ENCODE data around the gene NEBL.

NEBL gene

GRCh38 chr10:20771051-20771450, 126.1 kb downstream of the NEBL start:
- Histone ChIP-seq H2AFZ (ENCODE audit: low read length) (no peak overlapping the region), H3K36me3 (ENCODE audit: insufficient read depth, low read length) (no peaks in the 10 kb centered on the region), H3K4me1 (ENCODE audit: insufficient read depth, low read length, severe bottlenecking) (no peaks in the 10 kb centered on the region), H3K9ac (ENCODE audit: low read length) (no peak overlapping the region), H3K9me3 (ENCODE audit: low read length) (no peaks in the 10 kb centered on the region), H3K79me2 (ENCODE audit: insufficient read depth, low read length) (no peaks in the 10 kb centered on the region), H3F3A (ENCODE audit: insufficient read depth, low read length) (no peaks in the 10 kb centered on the region), H3K4me2 (ENCODE audit: low read length) (no peak overlapping the region), H3K4me3 (ENCODE audit: low read depth, low read length, poor library complexity, severe bottlenecking) (no peak overlapping the region), H3K27me3 (ENCODE audit: insufficient read depth, low read length) (no peaks in the 10 kb centered on the region), H4K20me1 (ENCODE audit: insufficient read depth, low read length) (no peaks in the 10 kb centered on the region), H3K27ac (ENCODE audit: low read depth, low read length, poor library complexity, severe bottlenecking) (no peak overlapping the region), H3K9me2 (ENCODE audit: low read depth, low read length) (no peaks in the 10 kb centered on the region)
- TF ChIP-seq EZH2 (IDR thresholded peaks at IDR 0.05; ENCODE audit: borderline replicate concordance, low read length), result no peak
- no peak for TF ChIP-seq CTCF (IDR thresholded peaks at IDR 0.05; ENCODE audit: low read length)

- Histone ChIP-seq H3K4me2 (ENCODE audit: low read length) (no peak overlapping the region), H3K9ac (ENCODE audit: low read length) (no peak overlapping the region), H3K4me1 (ENCODE audit: insufficient read depth, low read length, severe bottlenecking) (no peaks in the 10 kb centered on the region), H3K27ac (ENCODE audit: low read depth, low read length, poor library complexity, severe bottlenecking) (no peak overlapping the region), H2AFZ (ENCODE audit: low read length) (no peak overlapping the region), H4K20me1 (ENCODE audit: insufficient read depth, low read length) (no peaks in the 10 kb centered on the region), H3F3A (ENCODE audit: insufficient read depth, low read length) (no peaks in the 10 kb centered on the region), H3K27me3 (ENCODE audit: insufficient read depth, low read length) (no peaks in the 10 kb centered on the region), H3K9me2 (ENCODE audit: low read depth, low read length) (no peaks in the 10 kb centered on the region), H3K9me3 (ENCODE audit: low read length) (no peaks in the 10 kb centered on the region), H3K4me3 (ENCODE audit: low read depth, low read length, poor library complexity, severe bottlenecking) (no peak overlapping the region), H3K79me2 (ENCODE audit: insufficient read depth, low read length) (no peaks in the 10 kb centered on the region), H3K36me3 (ENCODE audit: insufficient read depth, low read length) (no peaks in the 10 kb centered on the region)
- TF ChIP-seq EZH2 (IDR thresholded peaks at IDR 0.05; ENCODE audit: borderline replicate concordance, low read length) (no peak), CTCF (IDR thresholded peaks at IDR 0.05; ENCODE audit: low read length) (no peak)
These were observed 127.6 kb downstream of the NEBL start for GRCh38 chr10:20769481-20769880.

- Histone ChIP-seq H3K9me3 (ENCODE audit: low read length) (no peaks in the 10 kb centered on the region), H4K20me1 (ENCODE audit: insufficient read depth, low read length) (no peaks in the 10 kb centered on the region), H3K4me3 (ENCODE audit: low read depth, low read length, poor library complexity, severe bottlenecking) (no peak overlapping the region), H3K27me3 (ENCODE audit: insufficient read depth, low read length) (no peaks in the 10 kb centered on the region), H3K4me2 (ENCODE audit: low read length) (no peak overlapping the region), H3K79me2 (ENCODE audit: insufficient read depth, low read length) (no peaks in the 10 kb centered on the region), H3K9ac (ENCODE audit: low read length) (no peak overlapping the region), H3K36me3 (ENCODE audit: insufficient read depth, low read length) (no peaks in the 10 kb centered on the region), H3K9me2 (ENCODE audit: low read depth, low read length) (no peaks in the 10 kb centered on the region), H2AFZ (ENCODE audit: low read length) (no peak overlapping the region), H3K4me1 (ENCODE audit: insufficient read depth, low read length, severe bottlenecking) (no peaks in the 10 kb centered on the region), H3K27ac (ENCODE audit: low read depth, low read length, poor library complexity, severe bottlenecking) (no peak overlapping the region), H3F3A (ENCODE audit: insufficient read depth, low read length) (no peaks in the 10 kb centered on the region)
- TF ChIP-seq EZH2 (IDR thresholded peaks at IDR 0.05; ENCODE audit: borderline replicate concordance, low read length) (no peak), CTCF (IDR thresholded peaks at IDR 0.05; ENCODE audit: low read length) (peak; percentile 34; the same call in 1 of the 2 replicates)
These were observed 128.3 kb downstream of the NEBL start for GRCh38 chr10:20768843-20769242.
